ENCODE measurements around the gene ST7.
"Not testable (repeated sequence)": the region's sequence is repeated elsewhere in the genome, so short reads cannot be mapped to it uniquely, and the experiment has no call there.

Gene ST7

DNA sequence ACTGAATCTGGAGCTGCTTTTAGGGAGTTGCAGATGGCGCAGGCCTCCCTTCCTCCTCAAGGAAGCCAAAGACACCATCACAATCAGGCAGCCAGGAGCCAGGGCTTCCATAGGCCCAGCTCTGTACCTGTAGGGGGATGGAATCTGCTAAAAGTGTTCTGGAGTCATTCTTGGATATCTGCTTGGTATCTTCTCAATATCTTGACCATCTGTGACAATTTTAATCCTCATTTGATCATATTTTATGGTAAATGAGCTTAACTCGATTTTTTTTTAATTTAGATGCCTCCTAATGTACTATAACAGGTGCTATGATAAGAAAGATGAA is 3.1 kb downstream of the ST7 start:
- no peak overlapping the region for H3K4me3 ChIP-seq (ENCODE audit: low read depth, low read length)
- TF ChIP-seq, protein P1, sequence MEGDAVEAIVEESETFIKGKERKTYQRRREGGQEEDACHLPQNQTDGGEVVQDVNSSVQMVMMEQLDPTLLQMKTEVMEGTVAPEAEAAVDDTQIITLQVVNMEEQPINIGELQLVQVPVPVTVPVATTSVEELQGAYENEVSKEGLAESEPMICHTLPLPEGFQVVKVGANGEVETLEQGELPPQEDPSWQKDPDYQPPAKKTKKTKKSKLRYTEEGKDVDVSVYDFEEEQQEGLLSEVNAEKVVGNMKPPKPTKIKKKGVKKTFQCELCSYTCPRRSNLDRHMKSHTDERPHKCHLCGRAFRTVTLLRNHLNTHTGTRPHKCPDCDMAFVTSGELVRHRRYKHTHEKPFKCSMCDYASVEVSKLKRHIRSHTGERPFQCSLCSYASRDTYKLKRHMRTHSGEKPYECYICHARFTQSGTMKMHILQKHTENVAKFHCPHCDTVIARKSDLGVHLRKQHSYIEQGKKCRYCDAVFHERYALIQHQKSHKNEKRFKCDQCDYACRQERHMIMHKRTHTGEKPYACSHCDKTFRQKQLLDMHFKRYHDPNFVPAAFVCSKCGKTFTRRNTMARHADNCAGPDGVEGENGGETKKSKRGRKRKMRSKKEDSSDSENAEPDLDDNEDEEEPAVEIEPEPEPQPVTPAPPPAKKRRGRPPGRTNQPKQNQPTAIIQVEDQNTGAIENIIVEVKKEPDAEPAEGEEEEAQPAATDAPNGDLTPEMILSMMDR (IDR thresholded peaks at IDR 0.05; ENCODE audit: low read depth, low read length), result no peak

DNA sequence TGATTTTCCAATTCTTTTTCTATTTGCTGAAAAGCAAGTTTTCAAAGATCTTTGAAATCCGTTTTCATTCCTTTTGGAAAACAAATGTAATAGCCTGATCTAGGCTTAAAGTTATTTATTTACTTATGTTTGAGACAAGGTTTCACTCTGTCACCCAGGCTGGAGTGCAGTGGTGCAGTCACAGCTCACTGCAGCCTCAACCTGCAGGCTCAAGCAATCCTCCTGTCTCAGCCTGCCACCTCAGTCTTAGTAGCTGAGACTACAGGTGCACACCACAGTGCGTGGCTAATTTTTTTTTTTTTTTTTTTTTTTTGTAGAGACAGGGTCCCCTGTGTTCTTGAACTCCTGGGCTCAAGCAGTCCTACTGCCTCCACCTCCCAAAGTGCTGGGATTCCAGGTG is 4.6 kb downstream of the ST7 start:
- no peak overlapping the region for H3K4me3 ChIP-seq (ENCODE audit: low read depth, low read length)
- TF ChIP-seq, protein P1 (IDR thresholded peaks at IDR 0.05; ENCODE audit: low read depth, low read length), result no peak

DNA sequence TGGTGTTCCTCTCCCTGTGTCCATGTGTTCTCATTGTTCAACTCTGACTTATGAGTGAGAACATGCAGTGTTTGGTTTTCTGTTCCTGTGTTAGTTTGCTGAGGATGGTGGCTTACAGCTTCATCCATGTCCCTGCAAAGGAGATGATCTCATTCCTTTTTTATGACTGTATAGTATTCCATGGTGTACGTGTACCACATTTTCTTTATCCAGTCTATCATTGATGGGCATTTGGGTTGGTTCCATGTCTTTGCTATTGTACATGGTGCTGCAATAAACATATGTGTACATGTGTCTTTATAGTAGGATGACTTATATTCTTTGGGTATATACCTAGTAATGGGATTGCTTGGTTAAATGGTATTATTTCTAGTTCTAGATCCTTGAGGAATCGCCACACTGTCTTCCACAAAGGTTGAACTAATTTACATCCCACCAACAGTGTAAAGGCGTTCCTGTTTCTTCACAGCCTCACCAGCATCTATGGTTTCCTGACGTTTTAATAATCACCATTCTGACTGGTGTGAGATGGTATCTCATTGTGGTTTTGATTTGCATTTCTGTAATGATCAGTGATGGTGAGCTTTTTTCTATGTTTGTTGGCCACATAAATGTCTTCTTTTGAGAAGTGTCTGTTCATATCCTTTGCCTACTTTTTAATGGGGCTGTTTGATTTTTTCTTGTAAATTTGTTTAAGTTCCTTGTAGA is 8.8 kb downstream of the ST7 start:
- H3K4me3 ChIP-seq (ENCODE audit: low read depth, low read length), result not testable (repeated sequence)

DNA sequence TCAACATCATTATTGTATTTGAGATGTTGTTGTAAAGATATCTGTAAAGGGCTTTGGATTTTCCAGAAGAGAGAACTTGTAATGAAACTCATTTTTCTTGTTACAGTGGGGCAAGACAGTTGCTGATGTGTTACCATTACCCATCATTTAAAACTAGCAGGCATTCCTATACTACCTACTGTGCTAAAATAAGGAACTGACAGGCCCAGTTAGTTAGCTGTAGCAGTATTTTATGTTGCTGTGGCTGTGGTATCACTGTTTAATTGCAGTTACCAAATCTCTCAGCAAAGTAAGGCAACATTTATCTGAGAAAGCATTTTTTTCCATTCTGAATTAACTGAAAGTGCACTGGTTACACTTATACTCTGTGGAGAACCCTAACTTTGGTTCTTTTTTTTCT is 9.9 kb downstream of the ST7 start:
- no peak overlapping the region for H3K4me3 ChIP-seq (ENCODE audit: low read depth, low read length)
- TF ChIP-seq, protein P1 (IDR thresholded peaks at IDR 0.05; ENCODE audit: low read depth, low read length), result no peak

DNA sequence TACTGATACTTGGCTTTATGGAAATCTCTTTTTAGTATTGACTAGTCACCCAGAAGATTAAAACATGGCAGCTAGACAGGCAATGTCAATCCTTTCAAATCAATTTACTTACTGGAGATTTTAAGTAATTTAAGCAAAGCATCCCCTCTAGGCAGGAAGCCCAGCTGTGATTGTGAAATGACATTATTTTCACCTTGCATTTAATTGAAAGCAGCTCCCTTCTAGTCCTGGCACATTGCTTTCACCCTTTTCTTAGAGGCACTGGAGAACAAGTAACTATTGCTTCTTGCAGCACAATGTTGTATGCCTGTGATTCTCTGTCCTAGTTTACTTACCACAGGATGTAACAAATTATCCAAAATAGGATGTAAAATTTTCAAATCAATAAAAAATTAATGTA is 13.3 kb downstream of the ST7 start:
- H3K4me3 ChIP-seq (ENCODE audit: low read depth, low read length), result no peak overlapping the region
- TF ChIP-seq, protein P1 (IDR thresholded peaks at IDR 0.05; ENCODE audit: low read depth, low read length), result no peak

DNA sequence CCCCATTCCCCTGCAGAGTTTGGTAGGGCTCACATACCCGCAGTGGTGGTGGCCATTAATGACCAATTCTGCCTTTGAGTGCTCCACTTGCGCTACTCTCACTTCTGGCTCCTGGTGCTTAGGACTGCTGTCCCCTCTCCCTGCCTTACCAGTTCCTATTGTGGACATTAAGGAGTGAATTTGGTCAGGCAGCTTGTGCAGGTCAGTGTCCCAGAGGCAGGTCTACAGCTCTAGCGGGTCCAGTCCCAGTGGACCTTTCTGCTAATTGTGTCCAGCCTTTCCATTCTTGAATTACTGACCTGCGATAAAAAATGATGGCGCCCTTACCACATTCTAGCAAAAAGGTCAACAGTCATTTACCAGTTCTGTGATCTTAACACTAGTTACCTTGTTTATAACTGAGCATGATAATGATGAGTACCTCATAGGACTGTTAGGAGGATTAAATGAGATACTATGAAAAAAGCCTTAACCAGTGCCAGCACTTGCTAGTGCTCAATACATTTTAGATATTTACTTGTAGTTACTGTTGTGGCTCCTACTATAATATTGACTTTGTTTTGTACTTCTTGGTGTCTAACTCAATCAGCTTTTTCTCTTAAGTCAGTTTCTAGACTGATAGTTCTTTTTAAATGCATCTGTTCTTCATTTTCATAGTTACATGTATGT is 14.1 kb downstream of the ST7 start:
- TF ChIP-seq, protein P1 (IDR thresholded peaks at IDR 0.05; ENCODE audit: low read depth, low read length), result no peak
- H3K4me3 ChIP-seq (ENCODE audit: low read depth, low read length), result no peak overlapping the region

DNA sequence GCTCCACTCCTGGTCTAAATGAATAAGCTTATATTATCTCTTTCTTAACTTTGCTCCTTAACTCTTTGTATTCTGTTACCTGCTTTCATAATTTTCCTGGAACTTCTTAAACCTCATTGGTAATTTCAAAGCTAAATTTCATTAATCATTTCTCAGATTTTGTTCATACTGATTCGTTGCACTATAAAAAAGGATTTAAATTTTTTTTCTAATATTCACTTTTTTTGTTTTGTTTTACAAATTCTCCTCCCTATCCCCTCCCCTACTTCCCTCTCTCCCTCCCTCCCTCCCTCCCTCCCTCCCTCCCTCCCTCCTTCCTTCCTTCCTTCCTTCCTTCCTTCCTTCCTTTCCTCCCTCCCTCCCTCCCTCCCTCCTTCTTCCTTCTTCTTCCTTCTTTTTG is 14.7 kb downstream of the ST7 start:
- no peak overlapping the region for H3K4me3 ChIP-seq (ENCODE audit: low read depth, low read length)
- TF ChIP-seq, protein P1 (IDR thresholded peaks at IDR 0.05; ENCODE audit: low read depth, low read length), result no peak

DNA sequence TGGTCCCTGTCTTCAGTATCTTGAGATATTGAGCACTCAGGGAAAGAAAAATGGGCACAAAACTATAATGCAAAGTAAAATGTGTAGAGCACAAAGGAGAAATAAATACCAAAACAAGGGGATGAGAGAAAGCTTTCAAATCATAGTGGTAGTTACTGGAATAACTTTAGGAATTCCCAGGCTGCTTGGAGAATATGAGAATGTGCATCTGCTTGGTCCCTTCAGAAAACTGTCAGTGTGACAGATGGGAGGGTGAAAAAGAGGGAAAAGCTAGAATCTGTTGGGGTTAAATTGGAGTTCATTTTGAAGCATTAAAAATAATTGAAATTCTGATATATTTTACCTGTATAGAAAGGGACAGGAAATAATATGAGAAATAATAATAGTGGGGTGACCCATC is 15.3 kb downstream of the ST7 start:
- H3K4me3 ChIP-seq (ENCODE audit: low read depth, low read length), result no peak overlapping the region
- TF ChIP-seq, protein P1 (IDR thresholded peaks at IDR 0.05; ENCODE audit: low read depth, low read length), result no peak
